Activated T-cell treated with anti-CD3 and anti-CD28 coated beads for 1 hour (primary cell): ENCODE measurements around the gene PHF8.

Source experiments
- DNase-seq: peaks from one replicate; pipeline ENCODE4 v3.0.0-alpha.2; 2020; ENCODE audit warnings: low read depth

The PHF8 gene

GRCh38 chrX:54012830-54013500 is 31.3 kb downstream of the PHF8 start:
- DNase-seq, result no peak

- DNase-seq, result no peak
These were observed 36.6 kb downstream of the PHF8 start for GRCh38 chrX:54007682-54008081.

GRCh38 chrX:53997724-53998123 is 46.5 kb downstream of the PHF8 start:
- DNase-seq, result no peak

GRCh38 chrX:53992589-53992988 is 51.7 kb downstream of the PHF8 start:
- no peak for DNase-seq

GRCh38 chrX:53990171-53990570 is 54.1 kb downstream of the PHF8 start:
- DNase-seq, result no peak

GRCh38 chrX:53984895-53985294 is 59.4 kb downstream of the PHF8 start:
- DNase-seq, result no peak

- no peak for DNase-seq
These were observed 69.7 kb downstream of the PHF8 start for GRCh38 chrX:53974529-53974928.

GRCh38 chrX:53969540-53969939 is 74.7 kb downstream of the PHF8 start:
- no peak for DNase-seq

- no peak for DNase-seq
These were observed 94.0 kb downstream of the PHF8 start for GRCh38 chrX:53950130-53950733.

- no peak for DNase-seq
These were observed 104.1 kb downstream of the PHF8 start for GRCh38 chrX:53940180-53940579.

GRCh38 chrX:53939127-53939526 is 105.1 kb downstream of the PHF8 start:
- DNase-seq, result no peak

- DNase-seq, result no peak
These were observed 113.5 kb downstream of the PHF8 start for GRCh38 chrX:53930515-53931380.

GRCh38 chrX:53926030-53926429 is 118.2 kb downstream of the PHF8 start:
- DNase-seq, result no peak

GRCh38 chrX:53918702-53919101 is 125.6 kb downstream of the PHF8 start:
- no peak for DNase-seq

GRCh38 chrX:53900623-53901022 is 143.7 kb downstream of the PHF8 start:
- DNase-seq, result no peak

GRCh38 chrX:53895270-53895669 is 149.0 kb downstream of the PHF8 start:
- no peak for DNase-seq
